CD4-positive, CD25-positive, alpha-beta regulatory T cell (primary cell): ENCODE measurements around the gene TNFRSF18. TPM values are rescaled to one million over a fixed set of nuclear protein-coding genes. Genes with fewer than 3 reads are reported as not detected.

ENCODE experiments used
- ATAC-seq, 2 donors: fragments of 150-1000 bp; cut with Tn5 transposase; one replicate each; pipeline ENCODE4 v1.10.0; 2021; ENCODE audit warnings: low read depth in 2 of 2, moderate number of reproducible peaks in 2 of 2, moderate library complexity in 1 of 2
- DNase-seq, 3 donors: peaks; one replicate each; pipeline versions ENCODE4 v3.0.0 to v3.0.0-alpha.2; 2012 to 2022; ENCODE audit warnings: mixed read lengths in 1 of 3
- H3K27ac ChIP-seq: one replicate; pipeline ENCODE4 v1.7.0; 2013; ENCODE audit warnings: mild to moderate bottlenecking, low read length; ENCODE audit not compliant: insufficient read depth, poor library complexity, severe bottlenecking
- H3K27me3 ChIP-seq: one replicate; pipeline ENCODE4 v1.7.0; 2013; ENCODE audit warnings: low read length; ENCODE audit not compliant: control insufficient read depth, insufficient read depth
- H3K36me3 ChIP-seq: one replicate; pipeline ENCODE4 v1.7.0; 2013; ENCODE audit warnings: mild to moderate bottlenecking, low read length, moderate library complexity; ENCODE audit not compliant: control insufficient read depth, insufficient read depth
- H3K4me1 ChIP-seq: 2 replicates; pipeline ENCODE4 v1.7.0; 2013; ENCODE audit warnings: mild to moderate bottlenecking, low read length; ENCODE audit not compliant: insufficient read depth, control insufficient read depth, poor library complexity, severe bottlenecking
- H3K4me3 ChIP-seq: one replicate; pipeline ENCODE4 v1.7.0; 2013; ENCODE audit warnings: low read depth, mild to moderate bottlenecking, low read length, moderate library complexity
- H3K9me3 ChIP-seq, 2 experiments: 1 replicate in 1 of 2; 2 replicates in 1 of 2; pipeline ENCODE4 v1.7.0; 2013; ENCODE audit warnings: low read length in 2 of 2, mild to moderate bottlenecking in 1 of 2, moderate library complexity in 1 of 2; ENCODE audit not compliant: control insufficient read depth in 2 of 2
- H3K27ac Mint-ChIP-seq, 3 donors: one replicate each; pipeline ENCODE4 v1.8.0; 2020 to 2022; ENCODE audit warnings: mild to moderate bottlenecking in 3 of 3, mixed read lengths in 3 of 3, moderate library complexity in 2 of 3
- H3K27me3 Mint-ChIP-seq: one replicate; pipeline ENCODE4 v1.8.0; 2022; ENCODE audit warnings: mild to moderate bottlenecking, mixed read lengths
- H3K36me3 Mint-ChIP-seq: one replicate; pipeline ENCODE4 v1.8.0; 2020; ENCODE audit warnings: mixed read lengths
- H3K4me1 Mint-ChIP-seq, 4 donors: one replicate each; pipeline ENCODE4 v1.8.0; 2020 to 2022; ENCODE audit warnings: mixed read lengths in 4 of 4, mild to moderate bottlenecking in 1 of 4
- H3K4me3 Mint-ChIP-seq, 4 donors: one replicate each; pipeline ENCODE4 v1.8.0; 2020 to 2022; ENCODE audit warnings: mild to moderate bottlenecking in 4 of 4, mixed read lengths in 4 of 4, moderate library complexity in 3 of 4
- H3K9me3 Mint-ChIP-seq, 7 donors: one replicate each; pipeline ENCODE4 v1.8.0; 2020 to 2022; ENCODE audit warnings: mixed read lengths in 7 of 7, mild to moderate bottlenecking in 3 of 7, moderate library complexity in 2 of 7
- polyA plus RNA-seq, 4 donors: library from polyadenylated mRNA; unstranded; fragments of 300-500 nt; fragmentation: Illumina TruSeq; gene quantifications; one replicate each; pipeline ENCODE4 v1.2.3, GENCODE V29; 2021
- total RNA-seq: library from RNA; stranded (reverse); gene quantifications from one replicate; pipeline ENCODE4 v1.2.3, GENCODE V29; 2022

The TNFRSF18 gene
- total and polyA plus RNA-seq, 5 donors from 2014 or later, result 17.4 to 54.5 (median 29.3) TPM

DNA sequence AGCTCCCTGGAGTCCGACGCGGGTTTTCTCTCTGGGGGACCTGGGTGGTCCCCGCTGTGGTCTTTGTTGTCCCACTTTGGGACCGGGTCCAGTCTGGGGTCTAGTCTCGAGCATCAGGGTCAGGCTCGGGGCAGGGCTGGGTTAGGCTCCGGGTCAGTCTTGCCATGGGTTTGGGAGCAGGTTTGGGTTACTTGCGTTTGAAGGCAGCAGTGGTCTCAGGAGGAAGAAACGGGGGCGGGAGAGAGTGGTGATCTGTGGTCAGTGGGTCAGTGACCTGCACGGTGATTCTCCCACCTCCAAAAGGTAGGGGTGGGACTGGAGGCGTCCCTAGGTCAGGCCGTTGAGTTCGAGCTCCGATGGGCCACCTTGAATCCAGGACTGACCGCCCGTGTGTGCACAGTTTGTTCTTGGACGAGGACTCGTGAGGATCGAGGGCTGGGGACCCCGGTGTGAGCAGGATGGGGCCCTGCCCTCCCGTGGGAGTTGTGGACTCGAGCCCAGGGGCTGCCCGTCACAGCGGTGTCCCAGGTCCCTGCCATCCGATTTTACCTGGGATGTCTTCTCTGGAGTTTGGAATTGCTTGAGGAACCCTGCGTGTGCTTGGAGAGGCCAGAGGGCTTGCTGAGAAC, 27.9 kb upstream of the TNFRSF18 start:
- Histone ChIP-seq H3K36me3 (no peaks in the 10 kb centered on the region), H3K27ac (no peak overlapping the region), H3K4me1 (peaks cover 25% of the 10 kb centered on the region), H3K27me3 (no peaks in the 10 kb centered on the region), H3K9me3 (no peaks in the 10 kb centered on the region), H3K4me3 (no peak overlapping the region)
- peak overlapping the region in 2 of 3 donors; percentile 63 to 85 for H3K27ac Mint-ChIP-seq
- H3K4me1 Mint-ChIP-seq, result peaks cover 0 to 38% (median 15%) of the 10 kb centered on the region in 4 donors
- no peaks in the 10 kb centered on the region for H3K27me3 Mint-ChIP-seq
- DNase-seq (no peak), ATAC-seq (no peak)
- peaks cover 3% of the 10 kb centered on the region for H3K36me3 Mint-ChIP-seq
- H3K4me3 Mint-ChIP-seq, result peak overlapping the region; percentile 64 to 85 (median 74)
- H3K9me3 Mint-ChIP-seq, result no peaks in the 10 kb centered on the region

- H3K27me3 ChIP-seq, result no peaks in the 10 kb centered on the region
- H3K27ac ChIP-seq, result no peak overlapping the region
- Mint-ChIP-seq H3K27ac (peak overlapping the region in 2 of 3 donors; percentile 63 to 85), H3K4me3 (peak overlapping the region; percentile 64 to 85 (median 74)), H3K4me1 (peaks cover 0 to 45% (median 15%) of the 10 kb centered on the region in 4 donors), H3K9me3 (no peaks in the 10 kb centered on the region), H3K36me3 (peaks cover 3% of the 10 kb centered on the region), H3K27me3 (no peaks in the 10 kb centered on the region)
- no peaks in the 10 kb centered on the region for H3K9me3 ChIP-seq
- H3K4me3 ChIP-seq, result no peak overlapping the region
- DNase-seq, result no peak
- peaks cover 27% of the 10 kb centered on the region for H3K4me1 ChIP-seq
- no peak for ATAC-seq
- peaks cover 5% of the 10 kb centered on the region for H3K36me3 ChIP-seq
Observed at GRCh38 chr1:1233567-1233892, 27.1 kb upstream of the TNFRSF18 start.

- no peak for DNase-seq
- H3K4me3 ChIP-seq, result no peak overlapping the region
- H3K4me1 Mint-ChIP-seq, result peaks cover 0 to 47% (median 15%) of the 10 kb centered on the region in 4 donors
Observed at GRCh38 chr1:1232796-1233566, 26.6 kb upstream of the TNFRSF18 start.

DNA sequence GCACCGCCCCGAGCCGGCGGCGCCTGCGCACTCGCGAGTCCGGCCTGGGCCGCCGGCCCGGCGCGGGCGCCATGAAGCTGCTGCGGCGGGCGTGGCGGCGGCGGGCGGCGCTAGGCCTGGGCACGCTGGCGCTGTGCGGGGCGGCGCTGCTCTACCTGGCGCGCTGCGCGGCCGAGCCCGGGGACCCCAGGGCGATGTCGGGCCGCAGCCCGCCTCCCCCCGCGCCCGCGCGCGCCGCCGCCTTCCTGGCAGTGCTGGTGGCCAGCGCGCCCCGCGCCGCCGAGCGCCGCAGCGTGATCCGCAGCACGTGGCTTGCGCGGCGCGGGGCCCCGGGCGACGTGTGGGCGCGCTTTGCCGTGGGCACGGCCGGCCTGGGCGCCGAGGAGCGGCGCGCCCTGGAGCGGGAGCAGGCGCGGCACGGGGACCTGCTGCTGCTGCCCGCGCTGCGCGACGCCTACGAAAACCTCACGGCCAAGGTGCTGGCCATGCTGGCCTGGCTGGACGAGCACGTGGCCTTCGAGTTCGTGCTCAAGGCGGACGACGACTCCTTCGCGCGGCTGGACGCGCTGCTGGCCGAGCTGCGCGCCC, 25.9 kb upstream of the TNFRSF18 start, which contains the start of gene B3GALT6:
Gene B3GALT6 (plus strand): TSS at position 30 of the 588 bp plus-strand sequence. CDS start 42 bp downstream, at position 72.
- Histone ChIP-seq H3K9me3 (no peaks in the 10 kb centered on the region), H3K27me3 (no peaks in the 10 kb centered on the region), H3K27ac (peak within 1 kb of the TSS; percentile 93), H3K36me3 (peaks cover 14% of the 10 kb centered on the region), H3K4me1 (peaks cover 29% of the 10 kb centered on the region), H3K4me3 (peak within 1 kb of the TSS; percentile 94)
- Mint-ChIP-seq H3K9me3 (no peaks in the 10 kb centered on the region), H3K27ac (peak within 1 kb of the TSS; percentile 80 to 96 (median 94)), H3K4me3 (peak within 1 kb of the TSS; percentile 95 to 100 (median 96)), H3K36me3 (peaks cover 3% of the 10 kb centered on the region), H3K27me3 (no peaks in the 10 kb centered on the region), H3K4me1 (peaks cover 0 to 49% (median 15%) of the 10 kb centered on the region in 4 donors)
- DNase-seq (no peak), ATAC-seq (no peak)

More at GRCh38 chr1:1232796-1233566, 26.6 kb upstream of the TNFRSF18 start:
- ATAC-seq, result no peak
- H3K27me3 ChIP-seq, result no peaks in the 10 kb centered on the region
- no peaks in the 10 kb centered on the region for H3K27me3 Mint-ChIP-seq
- H3K9me3 Mint-ChIP-seq, result no peaks in the 10 kb centered on the region
- H3K36me3 Mint-ChIP-seq, result peaks cover 3% of the 10 kb centered on the region
- no peaks in the 10 kb centered on the region for H3K9me3 ChIP-seq
- H3K4me3 Mint-ChIP-seq, result peak overlapping the region; percentile 64 to 85 (median 78)
- peaks cover 29% of the 10 kb centered on the region for H3K4me1 ChIP-seq
- H3K27ac Mint-ChIP-seq, result peak overlapping the region in 2 of 3 donors; percentile 63 to 85
- no peak overlapping the region for H3K27ac ChIP-seq
- H3K36me3 ChIP-seq, result peaks cover 10% of the 10 kb centered on the region

GRCh38 chr1:1231400-1232207, 25.2 kb upstream of the TNFRSF18 start, which contains the start of gene SDF4:
SDF4 (minus strand) TSS chr1:1232001; CDS start chr1:1228772, 3,229 bp downstream.
- no peaks in the 10 kb centered on the region for H3K27me3 Mint-ChIP-seq
- H3K36me3 ChIP-seq, result peaks cover 18% of the 10 kb centered on the region
- peak within 1 kb of the TSS; percentile 80 to 96 (median 94) for H3K27ac Mint-ChIP-seq
- H3K27ac ChIP-seq, result peak within 1 kb of the TSS; percentile 93
- ATAC-seq (peak; percentile 96), DNase-seq (peak; percentile 95 to 99 (median 96))
- peaks cover 29% of the 10 kb centered on the region for H3K4me1 ChIP-seq
- no peaks in the 10 kb centered on the region for H3K27me3 ChIP-seq
- H3K36me3 Mint-ChIP-seq, result peaks cover 3% of the 10 kb centered on the region
- peak within 1 kb of the TSS; percentile 95 to 100 (median 96) for H3K4me3 Mint-ChIP-seq
- H3K9me3 ChIP-seq, result no peaks in the 10 kb centered on the region
- H3K4me3 ChIP-seq, result peak within 1 kb of the TSS; percentile 94
- H3K4me1 Mint-ChIP-seq, result peaks cover 0 to 49% (median 15%) of the 10 kb centered on the region in 4 donors
- no peaks in the 10 kb centered on the region for H3K9me3 Mint-ChIP-seq

- Histone ChIP-seq H3K27ac (peak overlapping the region; percentile 93), H3K27me3 (no peaks in the 10 kb centered on the region), H3K4me1 (peaks cover 29% of the 10 kb centered on the region), H3K9me3 (no peaks in the 10 kb centered on the region), H3K4me3 (peak overlapping the region; percentile 94), H3K36me3 (peaks cover 25% of the 10 kb centered on the region)
- DNase-seq, result no peak
- H3K36me3 Mint-ChIP-seq, result peaks cover 5% of the 10 kb centered on the region
- H3K9me3 Mint-ChIP-seq, result no peaks in the 10 kb centered on the region
- H3K27ac Mint-ChIP-seq, result peak overlapping the region; percentile 80 to 96 (median 94)
- H3K27me3 Mint-ChIP-seq, result no peaks in the 10 kb centered on the region
- peak overlapping the region; percentile 95 to 100 (median 96) for H3K4me3 Mint-ChIP-seq
- ATAC-seq, result no peak
- peaks cover 0 to 54% (median 15%) of the 10 kb centered on the region in 4 donors for H3K4me1 Mint-ChIP-seq
Observed at GRCh38 chr1:1230656-1231399, 24.4 kb upstream of the TNFRSF18 start.
